ENCODE results near the gene CNIH3. TPM values are rescaled to one million over a fixed set of nuclear protein-coding genes. Genes with fewer than 3 reads are reported as not detected.

Gene CNIH3
- total RNA-seq, 1 donor from 2014 or later = 1.5 TPM

DNA sequence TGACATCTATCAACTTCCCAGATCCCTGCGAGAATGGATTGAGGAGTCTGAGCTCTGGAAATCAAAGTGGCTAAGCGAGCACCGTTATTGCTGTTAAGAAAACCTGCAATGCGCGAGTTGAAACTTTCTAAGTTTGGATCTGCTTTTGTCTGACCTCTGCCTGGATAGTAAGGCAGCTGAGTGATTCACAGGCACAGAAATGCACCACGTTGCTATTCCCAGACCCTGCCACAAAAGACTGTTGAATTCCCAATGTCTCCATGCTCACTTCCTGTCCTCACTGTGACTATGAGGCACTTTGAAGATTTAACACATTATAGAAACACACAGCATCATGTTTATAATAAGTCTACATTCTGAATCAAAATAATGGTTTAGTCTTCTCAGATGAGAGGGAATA lies 27.1 kb upstream of the CNIH3 start:
- Mint-ChIP-seq H3K27ac (ENCODE audit: unreplicated experiment) (no peak overlapping the region), H3K4me1 (ENCODE audit: low read depth) (peaks cover 26% of the 10 kb centered on the region), H3K36me3 (ENCODE audit: low read depth) (no peaks in the 10 kb centered on the region), H3K27me3 (ENCODE audit: low read depth) (no peaks in the 10 kb centered on the region), H3K4me3 (ENCODE audit: unreplicated experiment) (no peak overlapping the region), H3K9me3 (ENCODE audit: low read depth) (no peaks in the 10 kb centered on the region)
- no peak for DNase-seq (ENCODE audit: low spot score)
- TF ChIP-seq, protein P1, sequence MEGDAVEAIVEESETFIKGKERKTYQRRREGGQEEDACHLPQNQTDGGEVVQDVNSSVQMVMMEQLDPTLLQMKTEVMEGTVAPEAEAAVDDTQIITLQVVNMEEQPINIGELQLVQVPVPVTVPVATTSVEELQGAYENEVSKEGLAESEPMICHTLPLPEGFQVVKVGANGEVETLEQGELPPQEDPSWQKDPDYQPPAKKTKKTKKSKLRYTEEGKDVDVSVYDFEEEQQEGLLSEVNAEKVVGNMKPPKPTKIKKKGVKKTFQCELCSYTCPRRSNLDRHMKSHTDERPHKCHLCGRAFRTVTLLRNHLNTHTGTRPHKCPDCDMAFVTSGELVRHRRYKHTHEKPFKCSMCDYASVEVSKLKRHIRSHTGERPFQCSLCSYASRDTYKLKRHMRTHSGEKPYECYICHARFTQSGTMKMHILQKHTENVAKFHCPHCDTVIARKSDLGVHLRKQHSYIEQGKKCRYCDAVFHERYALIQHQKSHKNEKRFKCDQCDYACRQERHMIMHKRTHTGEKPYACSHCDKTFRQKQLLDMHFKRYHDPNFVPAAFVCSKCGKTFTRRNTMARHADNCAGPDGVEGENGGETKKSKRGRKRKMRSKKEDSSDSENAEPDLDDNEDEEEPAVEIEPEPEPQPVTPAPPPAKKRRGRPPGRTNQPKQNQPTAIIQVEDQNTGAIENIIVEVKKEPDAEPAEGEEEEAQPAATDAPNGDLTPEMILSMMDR (IDR thresholded peaks at IDR 0.05) = no peak

DNA sequence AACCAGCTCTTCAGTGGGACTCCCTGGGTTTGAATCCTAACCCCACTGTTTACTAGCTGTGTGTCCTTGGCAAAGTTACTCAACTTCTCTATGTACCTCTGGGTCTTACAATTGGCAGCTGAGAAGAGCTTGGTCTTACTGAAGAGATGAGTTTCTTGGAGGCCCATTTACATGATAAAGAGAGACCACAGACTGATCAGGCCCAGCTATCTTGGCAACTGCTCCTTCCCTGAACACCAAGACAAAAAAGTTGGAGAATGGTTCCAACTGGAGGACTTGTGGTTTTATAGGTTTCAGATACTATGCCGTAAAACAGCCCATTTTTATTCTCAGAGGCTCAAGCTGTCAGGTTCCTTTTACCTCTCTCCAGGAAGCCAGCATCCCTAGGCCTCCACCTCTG lies 24.8 kb upstream of the CNIH3 start:
- peaks cover 5% of the 10 kb centered on the region for H3K9me3 Mint-ChIP-seq (ENCODE audit: low read depth)
- DNase-seq (ENCODE audit: low spot score) = no peak
- H3K27me3 Mint-ChIP-seq (ENCODE audit: low read depth) = no peaks in the 10 kb centered on the region
- peaks cover 26% of the 10 kb centered on the region for H3K4me1 Mint-ChIP-seq (ENCODE audit: low read depth)
- TF ChIP-seq, protein P1 (IDR thresholded peaks at IDR 0.05) = no peak
- H3K4me3 Mint-ChIP-seq (ENCODE audit: unreplicated experiment) = no peak overlapping the region
- H3K36me3 Mint-ChIP-seq (ENCODE audit: low read depth) = no peaks in the 10 kb centered on the region
- H3K27ac Mint-ChIP-seq (ENCODE audit: unreplicated experiment) = no peak overlapping the region

DNA sequence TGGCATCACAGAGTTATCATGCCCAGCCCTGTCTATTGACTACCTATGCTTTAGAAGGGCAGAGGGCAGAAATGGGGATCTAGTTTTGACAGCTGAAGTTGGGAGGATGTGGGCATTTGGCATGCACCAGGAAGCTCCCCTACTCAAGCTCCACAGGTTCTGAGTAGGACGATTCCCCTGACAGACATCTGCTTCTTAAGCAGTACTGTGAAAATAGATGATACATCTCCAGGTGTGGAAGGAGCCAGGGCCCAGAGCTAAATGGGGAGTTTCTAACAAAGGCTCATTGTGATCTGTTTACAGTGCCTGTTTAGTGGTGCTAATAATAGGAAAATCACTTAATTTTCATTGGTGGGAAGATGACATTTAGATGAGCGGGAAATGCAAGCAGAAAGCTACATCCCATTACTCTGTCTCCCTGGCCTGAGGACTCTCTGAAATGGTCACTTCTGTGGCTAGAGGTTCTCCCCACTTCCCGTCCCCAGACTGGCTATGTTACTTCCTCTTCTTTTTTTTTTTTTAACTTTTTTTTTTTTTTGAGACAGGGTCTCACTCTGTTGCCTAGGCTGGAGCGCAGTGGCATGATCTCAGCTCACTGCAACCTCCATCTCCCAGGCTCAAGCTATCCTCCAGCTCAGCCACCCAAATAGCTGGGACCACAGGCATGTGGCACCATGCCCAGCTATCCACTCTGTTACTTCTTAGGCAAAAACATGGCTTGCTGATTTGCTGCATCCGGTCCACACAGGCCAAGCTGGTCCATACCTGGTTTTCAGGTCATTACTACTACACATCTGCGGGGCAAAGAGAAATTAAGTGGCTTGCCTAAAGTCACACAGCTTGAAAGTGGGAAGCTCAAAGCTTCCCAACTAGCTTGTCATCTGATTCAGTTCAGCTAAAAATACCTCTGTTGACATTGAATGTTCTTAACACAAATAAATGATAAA lies 23.2 kb upstream of the CNIH3 start:
- no peaks in the 10 kb centered on the region for H3K27me3 Mint-ChIP-seq (ENCODE audit: low read depth)
- H3K9me3 Mint-ChIP-seq (ENCODE audit: low read depth) = peaks cover 5% of the 10 kb centered on the region
- no peak overlapping the region for H3K4me3 Mint-ChIP-seq (ENCODE audit: unreplicated experiment)
- no peaks in the 10 kb centered on the region for H3K36me3 Mint-ChIP-seq (ENCODE audit: low read depth)
- no peak for DNase-seq (ENCODE audit: low spot score)
- TF ChIP-seq, protein P1 (IDR thresholded peaks at IDR 0.05) = no peak
- peak overlapping the region; percentile 86 for H3K27ac Mint-ChIP-seq (ENCODE audit: unreplicated experiment)
- peaks cover 26% of the 10 kb centered on the region for H3K4me1 Mint-ChIP-seq (ENCODE audit: low read depth)

DNA sequence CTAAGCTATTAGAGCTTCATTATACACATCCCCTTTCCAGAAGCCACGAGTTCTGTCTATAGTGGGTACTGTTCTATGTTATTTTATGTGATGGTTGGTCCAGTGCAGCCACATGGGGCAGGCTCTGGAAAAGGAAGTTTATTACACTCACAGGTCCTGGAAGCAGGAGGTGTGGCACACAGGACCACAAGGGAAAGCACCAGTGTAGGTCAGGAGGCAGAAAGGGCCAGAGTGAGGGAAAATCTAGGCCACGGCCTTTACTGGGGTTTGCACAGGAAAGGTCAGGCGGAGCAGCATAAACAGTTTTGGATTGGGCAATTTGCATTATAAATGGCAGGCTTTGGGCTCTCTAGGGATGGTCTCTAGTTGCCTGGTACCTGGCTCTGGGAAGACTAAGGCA lies 21.8 kb upstream of the CNIH3 start:
- peaks cover 15% of the 10 kb centered on the region for H3K4me1 Mint-ChIP-seq (ENCODE audit: low read depth)
- H3K27ac Mint-ChIP-seq (ENCODE audit: unreplicated experiment) = no peak overlapping the region
- no peaks in the 10 kb centered on the region for H3K36me3 Mint-ChIP-seq (ENCODE audit: low read depth)
- no peaks in the 10 kb centered on the region for H3K27me3 Mint-ChIP-seq (ENCODE audit: low read depth)
- TF ChIP-seq, protein P1 (IDR thresholded peaks at IDR 0.05) = no peak
- no peak overlapping the region for H3K4me3 Mint-ChIP-seq (ENCODE audit: unreplicated experiment)
- DNase-seq (ENCODE audit: low spot score) = no peak
- peaks cover 5% of the 10 kb centered on the region for H3K9me3 Mint-ChIP-seq (ENCODE audit: low read depth)

DNA sequence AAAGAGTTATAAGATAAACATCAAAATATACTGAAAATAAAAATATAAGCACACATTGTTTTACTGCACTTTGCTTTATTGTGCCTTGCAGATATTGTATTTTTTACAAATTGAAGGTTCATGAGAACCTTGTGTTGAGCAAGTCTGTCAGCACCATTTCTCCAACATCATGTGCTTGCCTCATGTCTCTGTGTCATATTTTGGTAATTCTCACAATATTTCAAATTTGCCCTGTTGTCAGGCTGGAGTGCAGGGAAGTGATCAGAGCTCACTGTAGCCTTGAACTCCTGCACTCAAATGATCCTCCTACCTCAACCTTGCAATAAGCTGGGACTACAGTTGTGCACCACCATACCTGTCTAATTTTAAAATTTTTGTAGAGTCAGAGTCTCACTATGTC lies 21.3 kb upstream of the CNIH3 start:
- Mint-ChIP-seq H3K27me3 (ENCODE audit: low read depth) (no peaks in the 10 kb centered on the region), H3K4me3 (ENCODE audit: unreplicated experiment) (no peak overlapping the region), H3K27ac (ENCODE audit: unreplicated experiment) (peak overlapping the region; percentile 0), H3K4me1 (ENCODE audit: low read depth) (peaks cover 14% of the 10 kb centered on the region), H3K36me3 (ENCODE audit: low read depth) (no peaks in the 10 kb centered on the region), H3K9me3 (ENCODE audit: low read depth) (peaks cover 5% of the 10 kb centered on the region)
- TF ChIP-seq, protein P1 (IDR thresholded peaks at IDR 0.05) = no peak
- DNase-seq (ENCODE audit: low spot score) = no peak
